DMS114 treated with DMSO at 0.1 percent for 48 hours (cell line): ENCODE results near the gene FXYD1.
"Not testable (repeated sequence)": the region's sequence is repeated elsewhere in the genome, so short reads cannot be mapped to it uniquely, and the experiment has no call there.

Experiments
- DNase-seq: peaks from one replicate; lab custom pipeline; 2025; ENCODE audit not compliant: unreplicated experiment; lab: John Stamatoyannopoulos, UW

FXYD1 gene

DNA sequence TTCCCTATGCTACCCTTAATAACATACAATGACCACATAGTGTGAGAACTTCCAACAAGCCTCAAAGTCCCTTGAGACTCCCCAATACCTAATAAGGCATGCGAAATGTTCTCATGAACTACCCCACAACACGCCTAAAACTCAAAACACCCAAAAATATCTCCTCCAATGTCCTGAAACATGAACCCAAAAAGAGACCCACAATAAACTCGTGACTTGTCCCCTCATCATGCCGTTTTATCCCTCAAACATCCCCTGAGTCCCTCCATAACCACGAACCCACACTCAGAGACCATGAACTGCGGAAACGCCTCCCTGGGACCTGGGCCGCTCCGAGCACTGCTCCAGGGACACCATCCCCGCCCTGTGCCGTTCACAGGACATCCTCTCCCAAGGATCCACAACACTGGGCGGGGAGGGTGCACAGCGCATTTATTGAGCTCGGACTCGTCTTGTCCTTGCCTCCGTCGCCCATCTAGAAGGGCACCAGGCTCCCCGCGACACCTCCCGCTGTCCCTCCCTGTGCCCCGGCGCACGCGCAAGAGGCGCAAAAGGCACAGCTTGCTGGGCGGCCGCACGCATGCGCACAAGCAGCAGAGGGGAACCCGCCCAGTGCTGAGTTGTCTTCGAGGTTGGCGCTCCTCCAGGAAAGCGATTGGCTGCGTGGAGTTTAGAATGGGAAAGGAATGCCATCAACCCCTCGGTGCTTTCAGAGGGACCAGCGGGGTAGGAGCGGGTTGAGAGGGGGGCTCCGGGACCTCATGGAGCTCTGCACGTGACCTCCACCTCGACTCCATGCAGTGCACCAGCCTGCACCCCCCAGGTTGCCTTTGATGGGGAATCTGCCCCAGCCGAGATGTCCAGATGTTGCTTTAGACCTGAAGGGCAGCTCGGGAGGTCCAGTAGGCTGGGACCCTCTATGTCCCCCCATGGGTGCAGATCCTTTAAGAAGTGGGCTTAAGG is 14.2 kb upstream of the FXYD1 start:
- peak; percentile 89 for DNase-seq

GRCh38 chr19:35125270-35125717 is 13.3 kb upstream of the FXYD1 start:
- DNase-seq, result no peak

- no peak for DNase-seq
Observed at GRCh38 chr19:35125749-35126623, 12.6 kb upstream of the FXYD1 start.

DNA sequence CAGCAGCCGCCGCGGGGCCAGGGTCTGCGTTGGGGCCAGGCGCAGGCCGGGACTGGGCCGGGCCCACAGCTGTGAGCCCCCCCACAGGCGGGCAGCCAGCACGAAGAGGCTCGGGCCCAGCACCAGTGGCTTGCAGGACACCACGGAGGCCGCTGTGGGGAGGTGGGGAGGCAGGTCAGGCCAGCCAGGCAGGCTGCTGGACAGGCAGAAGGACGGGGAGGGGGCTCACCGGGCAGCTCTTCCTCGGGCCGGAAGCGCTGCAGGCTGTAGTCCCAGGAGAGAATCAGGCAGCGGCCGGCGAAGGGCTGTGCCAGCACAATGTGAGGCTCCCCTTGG is 12.0 kb upstream of the FXYD1 start:
- DNase-seq, result no peak

GRCh38 chr19:35127871-35128270 is 10.8 kb upstream of the FXYD1 start:
- DNase-seq, result no peak

GRCh38 chr19:35128398-35129057 is 10.1 kb upstream of the FXYD1 start:
- DNase-seq, result no peak

DNA sequence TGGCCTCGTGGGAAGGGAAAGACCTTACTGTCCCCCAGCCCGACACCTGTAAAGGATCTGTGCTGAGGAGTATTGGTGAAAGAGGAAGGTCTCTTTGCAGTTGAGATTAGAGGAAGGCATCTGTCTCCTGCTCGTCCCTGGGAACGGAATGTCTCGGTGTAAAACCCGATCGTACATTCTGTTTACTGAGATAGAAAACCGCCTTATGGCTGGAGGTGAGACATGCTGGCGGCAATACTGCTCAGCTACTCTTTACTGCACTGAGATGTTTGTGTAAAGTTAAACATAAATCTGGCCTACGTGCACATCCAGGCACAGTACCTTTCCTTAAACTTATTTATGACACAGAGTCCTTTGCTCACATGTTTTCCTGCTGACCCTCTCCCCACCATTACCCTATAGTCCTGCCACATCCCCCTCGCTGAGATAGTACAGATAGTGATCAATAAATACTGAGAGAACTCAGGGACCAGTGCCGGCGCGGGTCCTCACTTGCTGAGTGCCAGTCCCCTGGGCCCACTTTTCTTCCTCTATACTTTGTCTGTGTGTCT is 8.8 kb upstream of the FXYD1 start:
- not testable (repeated sequence) for DNase-seq

GRCh38 chr19:35130761-35131720 is 7.6 kb upstream of the FXYD1 start:
- DNase-seq, result no peak

DNA sequence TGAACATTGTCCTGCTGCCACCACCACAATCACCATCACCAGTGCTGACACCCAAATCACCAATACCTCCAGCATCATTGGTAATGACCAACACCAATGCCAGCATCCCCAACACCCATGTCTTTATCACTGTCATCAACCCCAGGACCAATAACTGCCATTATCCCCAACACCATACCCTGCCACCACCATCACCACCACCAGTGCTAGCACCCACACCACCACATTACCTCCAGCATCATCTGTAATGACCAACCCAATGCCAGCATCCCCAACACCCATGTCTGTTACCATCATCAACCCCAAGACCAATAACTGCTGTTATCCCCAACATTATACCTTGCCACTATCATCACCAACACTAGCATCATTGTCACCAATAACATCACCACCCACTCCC is 6.4 kb upstream of the FXYD1 start:
- no peak for DNase-seq

- DNase-seq, result no peak
Observed at GRCh38 chr19:35133826-35134225, 4.8 kb upstream of the FXYD1 start.

GRCh38 chr19:35134601-35135242 is 3.9 kb upstream of the FXYD1 start, which contains the start of gene LGI4:
TSS of gene LGI4 (minus strand) at chr19:35135059. CDS start at chr19:35134680, 379 bp downstream.
- DNase-seq, result no peak

DNA sequence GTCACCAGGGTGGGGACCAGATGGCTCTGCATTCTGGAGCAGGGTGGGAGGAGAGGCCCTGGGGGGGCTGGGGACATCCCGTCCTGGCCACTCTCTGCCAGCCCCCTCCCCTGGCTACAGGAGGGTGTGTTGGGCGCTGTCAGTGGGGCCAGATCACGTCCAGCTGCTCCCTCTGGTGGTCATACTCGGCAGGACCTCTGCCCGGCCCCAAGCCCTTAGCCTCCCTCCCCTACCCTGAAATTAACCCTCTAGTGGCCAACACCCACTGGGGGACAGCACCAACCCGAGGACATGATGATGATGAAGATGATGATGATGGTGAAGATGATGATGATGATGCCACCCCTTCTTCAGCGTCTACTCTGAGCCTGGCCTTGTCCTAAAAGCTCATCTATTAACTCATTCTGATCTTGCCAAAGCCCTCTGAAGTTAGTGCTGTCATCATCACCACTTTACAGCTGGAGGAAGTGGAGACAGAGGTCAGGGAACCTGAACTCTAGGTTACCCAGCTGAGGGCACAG is 3.2 kb upstream of the FXYD1 start:
- peak; percentile 53 for DNase-seq

GRCh38 chr19:35136231-35136630 is 2.4 kb upstream of the FXYD1 start:
- DNase-seq, result no peak

- DNase-seq, result no peak
Observed at GRCh38 chr19:35136977-35137702, 1.5 kb upstream of the FXYD1 start.

GRCh38 chr19:35140207-35140961 is 1.8 kb downstream of the FXYD1 start:
- DNase-seq, result no peak

- peak; percentile 72 for DNase-seq
Observed at GRCh38 chr19:35140962-35141836, 2.6 kb downstream of the FXYD1 start.
